GM10248 (cell line): Measurements from ENCODE around the gene CENPQ.

Source experiments
- CTCF ChIA-PET: fragments of 300-600 bp; sonication (Branson Sonifier 250); formaldehyde crosslinking; extraction: SDS; loops from one replicate; lab custom pipeline; 2021; ENCODE audit warnings: antibody characterized with exemption; lab: Yijun Ruan, JAX
- POLR2A ChIA-PET: fragments of 350-650 bp; sonication (Branson Sonifier 250); formaldehyde crosslinking; extraction: SDS; loops from one replicate; lab custom pipeline; 2020; ENCODE audit warnings: antibody characterized with exemption; lab: Yijun Ruan, JAX
- DNase-seq: peaks from one replicate; pipeline ENCODE4 v3.0.0; 2012; ENCODE audit errors: extremely low spot score
- TF ChIP-seq, protein P1 (sequence below): IDR thresholded peaks from 2 replicates; pipeline ENCODE4 v1.5.1; 2012; ENCODE audit warnings: mild to moderate bottlenecking, low read depth; ENCODE audit errors: extremely low read depth, missing control alignments, control extremely low read depth

Gene CENPQ

DNA sequence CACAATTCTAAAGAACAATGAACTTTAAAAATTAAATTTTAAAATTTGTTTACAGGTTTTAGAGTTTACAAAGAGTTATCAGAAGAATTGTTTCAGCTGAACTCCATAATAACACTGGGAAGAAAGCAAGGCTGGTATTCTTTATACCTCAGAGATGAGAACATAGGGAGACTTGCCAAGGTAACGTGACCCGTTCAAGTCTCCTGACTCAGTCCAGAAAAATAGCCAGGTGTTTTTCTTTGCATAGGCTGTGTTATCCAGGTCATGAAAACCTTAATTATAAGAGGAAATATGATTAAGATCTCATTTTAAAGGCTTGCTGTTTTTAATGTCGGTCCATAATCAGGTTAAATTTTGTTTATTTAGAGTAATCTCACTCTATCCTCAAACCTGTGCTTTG, 78.8 kb downstream of the CENPQ start:
- ChIA-PET POLR2A (no interaction called here), CTCF (interaction anchor here (1.3 to 4.7 kb wide), 4 partner anchors 9 to 65 kb away, joined by 6 to 15 read pairs (median 8); partner anchors contain the start of gene C6orf141)
- TF ChIP-seq, protein P1, sequence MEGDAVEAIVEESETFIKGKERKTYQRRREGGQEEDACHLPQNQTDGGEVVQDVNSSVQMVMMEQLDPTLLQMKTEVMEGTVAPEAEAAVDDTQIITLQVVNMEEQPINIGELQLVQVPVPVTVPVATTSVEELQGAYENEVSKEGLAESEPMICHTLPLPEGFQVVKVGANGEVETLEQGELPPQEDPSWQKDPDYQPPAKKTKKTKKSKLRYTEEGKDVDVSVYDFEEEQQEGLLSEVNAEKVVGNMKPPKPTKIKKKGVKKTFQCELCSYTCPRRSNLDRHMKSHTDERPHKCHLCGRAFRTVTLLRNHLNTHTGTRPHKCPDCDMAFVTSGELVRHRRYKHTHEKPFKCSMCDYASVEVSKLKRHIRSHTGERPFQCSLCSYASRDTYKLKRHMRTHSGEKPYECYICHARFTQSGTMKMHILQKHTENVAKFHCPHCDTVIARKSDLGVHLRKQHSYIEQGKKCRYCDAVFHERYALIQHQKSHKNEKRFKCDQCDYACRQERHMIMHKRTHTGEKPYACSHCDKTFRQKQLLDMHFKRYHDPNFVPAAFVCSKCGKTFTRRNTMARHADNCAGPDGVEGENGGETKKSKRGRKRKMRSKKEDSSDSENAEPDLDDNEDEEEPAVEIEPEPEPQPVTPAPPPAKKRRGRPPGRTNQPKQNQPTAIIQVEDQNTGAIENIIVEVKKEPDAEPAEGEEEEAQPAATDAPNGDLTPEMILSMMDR, result no peak
- no peak for DNase-seq
